Muscle of leg (tissue), 11 donors: ENCODE measurements around the gene NAXE. TPM values are rescaled to one million over a fixed set of nuclear protein-coding genes. Genes with fewer than 3 reads are reported as not detected.

Experiments used
- DNase-seq: peaks from one replicate; pipeline ENCODE4 v3.0.0; 2013
- H3K27ac ChIP-seq: one replicate; pipeline ENCODE4 v1.5.1; 2013; ENCODE audit warnings: mild to moderate bottlenecking, low read length, control low read depth
- H3K27me3 ChIP-seq: one replicate; pipeline ENCODE4 v1.6.1; 2013; ENCODE audit warnings: low read length; ENCODE audit not compliant: control insufficient read depth, insufficient read depth
- H3K36me3 ChIP-seq: one replicate; pipeline ENCODE4 v1.6.1; 2013; ENCODE audit warnings: low read length; ENCODE audit not compliant: control insufficient read depth, insufficient read depth
- H3K4me1 ChIP-seq: one replicate; pipeline ENCODE4 v1.6.1; 2013; ENCODE audit warnings: low read length; ENCODE audit not compliant: control insufficient read depth, insufficient read depth
- H3K4me3 ChIP-seq: one replicate; pipeline ENCODE4 v1.5.1; 2013; ENCODE audit warnings: low read length, control low read depth
- H3K9me3 ChIP-seq: replicated peaks from 2 replicates; pipeline ENCODE4 v1.6.1; 2013; ENCODE audit warnings: low read depth, low read length; ENCODE audit not compliant: control insufficient read depth
- WGBS: methylation state at CpG from one replicate; pipeline ENCODE4 v1.1.5; 2013; ENCODE audit warnings: missing lambda C conversion rate; ENCODE audit not compliant: insufficient coverage; 5-methylcytosine and 5-hydroxymethylcytosine counted together
- polyA plus RNA-seq, 8 donors: library from polyadenylated mRNA; unstranded; fragments of 120-200 nt; gene quantifications; one replicate each; pipeline versions ENCODE4 v1.2.1 to v1.2.3, GENCODE V29; 2013; ENCODE audit warnings: inconsistent platforms in 1 of 8, low replicate concordance in 1 of 8; ENCODE audit not compliant: insufficient read length in 8 of 8, insufficient read depth in 1 of 8
- total RNA-seq: library from RNA; stranded (reverse); fragments of 120-200 nt; gene quantifications from one replicate; pipeline ENCODE4 v1.2.4, GENCODE V29; 2013

The NAXE gene
- total and polyA plus RNA-seq, 9 donors, result 24.9 to 36.0 (median 29.6) TPM

GRCh38 chr1:156616463-156616862, 24.9 kb downstream of the NAXE start:
- no peak overlapping the region for H3K27ac ChIP-seq
- no peaks in the 10 kb centered on the region for H3K9me3 ChIP-seq
- H3K27me3 ChIP-seq, result peaks cover 33% of the 10 kb centered on the region
- H3K4me3 ChIP-seq, result no peak overlapping the region
- peak; percentile 65 for DNase-seq
- 0% methylated on average over 1 of the region's 5 CpGs for WGBS
- H3K36me3 ChIP-seq, result no peaks in the 10 kb centered on the region
- peaks cover 2% of the 10 kb centered on the region for H3K4me1 ChIP-seq

- DNase-seq, result no peak
- Histone ChIP-seq H3K27me3 (peaks cover 54% of the 10 kb centered on the region), H3K9me3 (no peaks in the 10 kb centered on the region), H3K27ac (no peak within 1 kb of the TSS), H3K4me1 (peaks cover 6% of the 10 kb centered on the region), H3K36me3 (no peaks in the 10 kb centered on the region), H3K4me3 (no peak within 1 kb of the TSS)
- WGBS, result 6% methylated on average over 3 of the region's 7 CpGs
These were observed 27.4 kb downstream of the NAXE start, which contains the start of gene HAPLN2 for GRCh38 chr1:156618853-156619581. Gene HAPLN2, plus strand, starts transcription at chr1:156619415. Its CDS starts 4,076 bp downstream, at chr1:156623491.

- H3K4me3 ChIP-seq, result no peak overlapping the region
- H3K36me3 ChIP-seq, result no peaks in the 10 kb centered on the region
- H3K27ac ChIP-seq, result no peak overlapping the region
- peaks cover 10% of the 10 kb centered on the region for H3K4me1 ChIP-seq
- DNase-seq, result no peak
- peaks cover 59% of the 10 kb centered on the region for H3K27me3 ChIP-seq
- no peaks in the 10 kb centered on the region for H3K9me3 ChIP-seq
- 10% methylated on average over 2 of the region's 6 CpGs for WGBS
These were observed 28.0 kb downstream of the NAXE start for GRCh38 chr1:156619582-156619955.

GRCh38 chr1:156622581-156623297, 31.2 kb downstream of the NAXE start:
- no peak for DNase-seq
- Histone ChIP-seq H3K36me3 (no peaks in the 10 kb centered on the region), H3K9me3 (no peaks in the 10 kb centered on the region), H3K4me1 (peaks cover 20% of the 10 kb centered on the region), H3K4me3 (no peak overlapping the region), H3K27ac (no peak overlapping the region), H3K27me3 (peaks cover 75% of the 10 kb centered on the region)
- WGBS, result 65% methylated on average over 3 of the region's 6 CpGs

GRCh38 chr1:156623946-156624813, 32.6 kb downstream of the NAXE start:
- Histone ChIP-seq H3K27me3 (peaks cover 73% of the 10 kb centered on the region), H3K4me3 (no peak overlapping the region), H3K9me3 (no peaks in the 10 kb centered on the region), H3K27ac (no peak overlapping the region), H3K4me1 (peaks cover 20% of the 10 kb centered on the region), H3K36me3 (no peaks in the 10 kb centered on the region)
- under 1% methylated on average over 81 of the region's 87 CpGs for WGBS
- DNase-seq, result peak; percentile 42

- peaks cover 20% of the 10 kb centered on the region for H3K4me1 ChIP-seq
- no peak for DNase-seq
- no peak overlapping the region for H3K27ac ChIP-seq
- no peaks in the 10 kb centered on the region for H3K9me3 ChIP-seq
- no peak overlapping the region for H3K4me3 ChIP-seq
- WGBS, result under 1% methylated on average over 47 of the region's 55 CpGs
- no peaks in the 10 kb centered on the region for H3K36me3 ChIP-seq
- peaks cover 68% of the 10 kb centered on the region for H3K27me3 ChIP-seq
These were observed 33.3 kb downstream of the NAXE start for GRCh38 chr1:156624814-156625435.

GRCh38 chr1:156625436-156626078, 34.0 kb downstream of the NAXE start:
- H3K27me3 ChIP-seq, result peaks cover 72% of the 10 kb centered on the region
- 1% methylated on average over 35 of the region's 45 CpGs for WGBS

GRCh38 chr1:156626079-156626438, 34.5 kb downstream of the NAXE start:
- no peaks in the 10 kb centered on the region for H3K9me3 ChIP-seq
- no peak overlapping the region for H3K4me3 ChIP-seq
- H3K36me3 ChIP-seq, result no peaks in the 10 kb centered on the region
- no peak overlapping the region for H3K27ac ChIP-seq
- H3K27me3 ChIP-seq, result peaks cover 71% of the 10 kb centered on the region
- no peak for DNase-seq
- WGBS, result no CpG with 5 or more reads among the region's 4 CpGs
- H3K4me1 ChIP-seq, result peaks cover 20% of the 10 kb centered on the region

More at GRCh38 chr1:156625436-156626078, 34.0 kb downstream of the NAXE start:
- DNase-seq, result peak; percentile 54
- H3K4me3 ChIP-seq, result no peak overlapping the region
- peaks cover 20% of the 10 kb centered on the region for H3K4me1 ChIP-seq
- no peaks in the 10 kb centered on the region for H3K36me3 ChIP-seq
- no peaks in the 10 kb centered on the region for H3K9me3 ChIP-seq
- no peak overlapping the region for H3K27ac ChIP-seq

- Histone ChIP-seq H3K27ac (no peak overlapping the region), H3K36me3 (no peaks in the 10 kb centered on the region), H3K9me3 (no peaks in the 10 kb centered on the region), H3K27me3 (peaks cover 66% of the 10 kb centered on the region), H3K4me3 (no peak overlapping the region), H3K4me1 (peaks cover 20% of the 10 kb centered on the region)
- peak; percentile 37 for DNase-seq
- WGBS, result no CpG with 5 or more reads among the region's 2 CpGs
These were observed 35.8 kb downstream of the NAXE start for GRCh38 chr1:156627313-156627880.
